NCI-H2171 (cell line): ENCODE results near the gene TUBB1.

ENCODE experiments used
- DNase-seq: peaks from one replicate; lab custom pipeline; 2025; lab: John Stamatoyannopoulos, UW

The TUBB1 gene

GRCh38 chr20:58989196-58989595 lies 30.0 kb upstream of the TUBB1 start:
- no peak for DNase-seq

- DNase-seq = no peak
Measured at GRCh38 chr20:58990651-58991445, 28.4 kb upstream of the TUBB1 start.

DNA sequence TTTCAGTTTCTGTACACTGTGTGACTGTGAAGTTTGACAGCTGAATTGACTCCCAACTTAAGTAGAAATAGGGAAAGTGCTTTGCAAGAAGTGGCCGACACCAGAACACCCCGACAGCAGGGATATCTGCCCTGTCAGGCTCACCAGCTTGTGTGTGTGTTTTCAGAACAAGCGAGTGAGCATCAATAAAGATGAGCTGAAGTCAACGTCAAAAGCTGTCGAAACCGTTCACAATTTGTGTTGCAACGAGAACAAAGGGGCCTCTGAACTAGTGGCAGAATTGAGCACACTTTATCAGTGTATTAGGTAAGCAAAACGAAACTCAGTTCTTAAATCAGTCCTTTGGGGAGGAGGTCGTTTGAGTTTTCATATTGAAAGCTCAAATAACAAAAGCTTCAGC lies 27.5 kb upstream of the TUBB1 start:
- no peak for DNase-seq

- DNase-seq = no peak
Measured at GRCh38 chr20:58992911-58993310, 26.3 kb upstream of the TUBB1 start.

GRCh38 chr20:58993332-58994248 lies 25.6 kb upstream of the TUBB1 start:
- no peak for DNase-seq

DNA sequence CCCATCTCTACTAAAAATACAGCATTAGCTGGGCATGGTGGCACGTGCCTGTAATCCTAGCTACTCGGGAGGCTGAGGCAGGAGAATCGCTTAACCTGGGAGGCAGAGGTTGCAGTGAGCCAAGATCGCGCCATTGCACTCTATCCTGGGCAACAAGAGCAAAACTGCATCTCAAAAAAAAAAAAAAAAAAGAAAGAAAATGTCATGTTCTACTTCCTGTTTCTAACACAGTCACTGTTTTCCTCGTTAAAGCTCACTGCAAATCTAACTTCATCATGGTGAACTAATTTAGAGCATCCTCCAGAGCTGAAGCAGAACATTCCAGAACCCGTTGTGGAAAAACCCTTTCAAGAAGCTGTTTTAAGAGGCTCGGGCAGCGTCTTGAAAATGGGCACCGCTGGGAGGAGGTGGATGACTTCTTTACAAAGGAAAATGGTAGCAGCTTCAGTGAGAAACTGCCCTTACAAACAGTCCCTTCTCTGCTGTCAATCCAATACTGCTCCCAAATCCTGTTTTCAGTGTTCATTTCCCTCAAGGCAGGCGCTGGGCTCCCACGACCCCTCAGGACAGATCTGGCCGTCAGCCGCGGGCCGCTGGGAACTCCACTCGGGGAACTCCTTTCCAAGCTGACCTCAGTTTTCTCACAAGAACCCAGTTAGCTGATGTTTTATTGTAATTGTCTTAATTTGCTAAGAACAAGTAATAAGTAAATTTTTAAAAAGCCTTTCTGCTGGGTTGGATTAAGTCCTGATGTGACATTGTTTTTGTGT lies 24.7 kb upstream of the TUBB1 start:
- DNase-seq = no peak

GRCh38 chr20:58995461-58996225 lies 23.6 kb upstream of the TUBB1 start:
- no peak for DNase-seq

GRCh38 chr20:58996226-58996611 lies 23.0 kb upstream of the TUBB1 start:
- no peak for DNase-seq

DNA sequence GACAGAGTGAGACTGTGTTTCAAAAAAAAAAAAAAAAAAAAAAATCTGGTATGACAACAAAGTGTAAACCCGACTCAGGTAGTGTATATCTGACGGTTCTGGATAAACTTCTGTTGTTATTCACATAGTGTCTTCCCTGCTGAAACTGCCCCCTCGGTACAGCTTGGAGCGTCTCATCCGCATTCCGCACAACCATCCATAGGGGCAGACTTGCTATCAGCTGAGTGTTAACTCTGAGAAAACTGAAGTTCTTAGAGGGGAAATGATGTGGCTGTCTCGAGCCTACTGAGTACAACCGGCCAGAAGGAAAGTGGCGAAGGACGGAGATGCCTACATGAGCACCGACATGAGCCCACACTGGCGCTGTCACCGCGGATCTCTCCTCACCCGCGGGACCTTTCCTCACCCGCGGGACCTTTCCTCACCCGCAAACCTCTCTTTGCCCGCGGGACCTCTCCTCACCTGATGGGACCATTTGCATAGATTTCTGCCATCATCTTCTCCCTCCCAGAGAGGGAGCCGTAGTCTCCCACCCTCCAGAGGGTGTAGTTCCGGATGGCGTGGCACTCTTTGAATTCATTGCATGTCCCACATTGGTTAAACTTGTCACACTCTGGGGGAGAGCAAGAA lies 22.0 kb upstream of the TUBB1 start:
- no peak for DNase-seq

GRCh38 chr20:58998656-58999055 lies 20.6 kb upstream of the TUBB1 start:
- DNase-seq = no peak

GRCh38 chr20:59000326-59000725 lies 18.9 kb upstream of the TUBB1 start:
- no peak for DNase-seq

DNA sequence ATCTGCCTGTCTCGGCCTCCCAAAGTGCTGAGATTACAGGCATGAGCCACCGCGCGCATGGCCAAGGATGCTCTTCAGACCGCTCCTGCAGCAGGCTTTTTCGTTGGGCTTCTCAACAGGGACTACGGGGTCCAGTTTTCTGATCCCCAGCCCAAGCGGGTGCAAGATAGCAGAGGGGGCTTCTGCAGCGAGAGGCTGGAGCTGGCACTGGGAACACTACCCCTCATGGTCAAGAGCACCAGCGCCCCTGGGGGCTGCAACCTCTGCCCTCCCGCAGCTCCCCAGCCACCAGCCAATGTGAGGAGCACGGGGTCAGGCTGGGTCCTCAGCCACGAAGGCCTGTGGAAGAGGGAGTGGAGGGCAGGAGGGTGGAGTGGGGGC lies 18.2 kb upstream of the TUBB1 start:
- no peak for DNase-seq

- no peak for DNase-seq
Measured at GRCh38 chr20:59001449-59002171, 17.6 kb upstream of the TUBB1 start.

- DNase-seq = no peak
Measured at GRCh38 chr20:59002388-59002787, 16.8 kb upstream of the TUBB1 start.

DNA sequence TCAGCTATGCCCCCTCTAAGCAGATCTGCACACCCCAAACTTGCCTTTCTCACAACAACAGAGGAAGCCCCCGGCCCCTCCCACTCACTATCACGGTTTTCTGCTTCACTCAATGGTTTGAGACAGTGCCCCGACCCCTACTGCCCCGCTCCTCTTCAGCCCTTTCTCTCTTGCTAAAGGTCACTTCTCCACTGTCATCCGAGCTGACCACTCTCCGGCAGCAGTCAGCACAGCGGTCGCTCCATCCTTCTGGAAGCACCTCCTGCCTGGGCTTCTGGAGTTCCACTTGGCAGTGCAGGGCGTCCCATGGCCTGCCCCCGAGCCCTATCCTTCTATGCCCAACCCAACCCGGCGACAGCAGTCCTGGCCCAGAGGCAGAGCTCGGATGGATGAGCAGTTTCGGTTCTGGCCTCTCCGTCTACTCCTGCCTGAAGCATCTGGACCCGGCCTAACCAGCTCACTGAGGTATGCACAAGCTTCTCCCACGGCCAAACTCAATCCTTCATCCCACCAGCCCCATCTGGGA lies 16.3 kb upstream of the TUBB1 start:
- no peak for DNase-seq

GRCh38 chr20:59003836-59004492 lies 15.3 kb upstream of the TUBB1 start:
- DNase-seq = no peak

GRCh38 chr20:59004493-59004762 lies 14.8 kb upstream of the TUBB1 start:
- DNase-seq = no peak

GRCh38 chr20:59004763-59005522 lies 14.3 kb upstream of the TUBB1 start:
- DNase-seq = no peak

GRCh38 chr20:59005523-59006166 lies 13.6 kb upstream of the TUBB1 start:
- no peak for DNase-seq
